Stimulated activated CD8-positive, alpha-beta memory T cell treated with anti-CD3 and anti-CD28 coated beads, Interleukin-15, amount 100 ng/mL, for 1 hour (primary cell): ENCODE data around the gene CARD16.
"Not testable (repeated sequence)": the region's sequence is repeated elsewhere in the genome, so short reads cannot be mapped to it uniquely, and the experiment has no call there.

Experiments used
- DNase-seq: peaks from one replicate; pipeline ENCODE4 v3.0.0-alpha.2; 2020; ENCODE audit warnings: low read depth

CARD16 gene

GRCh38 chr11:105044557-105045524 is at the start of gene CARD16:
Gene CARD16, minus strand, starts transcription at chr11:105045335. Its CDS starts 38 bp downstream, at chr11:105045297.
- DNase-seq = peak; percentile 8

GRCh38 chr11:105092256-105093239 is 47.4 kb upstream of the CARD16 start:
- no peak for DNase-seq

- no peak for DNase-seq
Observed at GRCh38 chr11:105081412-105082150, 36.4 kb upstream of the CARD16 start.

- DNase-seq = not testable (repeated sequence)
Observed at GRCh38 chr11:105080171-105080906, 35.2 kb upstream of the CARD16 start.

GRCh38 chr11:105078283-105078682 is 33.1 kb upstream of the CARD16 start:
- no peak for DNase-seq

GRCh38 chr11:105077141-105077790 is 32.1 kb upstream of the CARD16 start:
- DNase-seq = not testable (repeated sequence)

GRCh38 chr11:105074166-105074530 is 29.0 kb upstream of the CARD16 start:
- no peak for DNase-seq

GRCh38 chr11:105073456-105074165 is 28.5 kb upstream of the CARD16 start:
- no peak for DNase-seq

GRCh38 chr11:105072080-105072479 is 26.9 kb upstream of the CARD16 start:
- not testable (repeated sequence) for DNase-seq

- DNase-seq = no peak
Observed at GRCh38 chr11:105071089-105071732, 26.1 kb upstream of the CARD16 start.

GRCh38 chr11:105070306-105070705 is 25.2 kb upstream of the CARD16 start:
- DNase-seq = no peak

GRCh38 chr11:105069749-105070148 is 24.6 kb upstream of the CARD16 start:
- not testable (repeated sequence) for DNase-seq

GRCh38 chr11:105063245-105063941 is 18.3 kb upstream of the CARD16 start:
- DNase-seq = not testable (repeated sequence)

- no peak for DNase-seq
Observed at GRCh38 chr11:105057432-105057831, 12.3 kb upstream of the CARD16 start.

- DNase-seq = no peak
Observed at GRCh38 chr11:105056446-105056845, 11.3 kb upstream of the CARD16 start.

GRCh38 chr11:105054723-105055493 is 9.8 kb upstream of the CARD16 start:
- DNase-seq = no peak

- DNase-seq = no peak
Observed at GRCh38 chr11:105052487-105052886, 7.4 kb upstream of the CARD16 start.

GRCh38 chr11:105051559-105051958 is 6.4 kb upstream of the CARD16 start:
- no peak for DNase-seq
